ENCODE results near the gene HMGN4.
"Not testable (repeated sequence)": the region's sequence is repeated elsewhere in the genome, so short reads cannot be mapped to it uniquely, and the experiment has no call there.

The HMGN4 gene

GRCh38 chr6:26522486-26523228 lies 15.5 kb upstream of the HMGN4 start:
- DNase-seq (ENCODE audit: low read depth in 1 of 2, low spot score in 1 of 2), result not testable (repeated sequence)

- not testable (repeated sequence) for DNase-seq (ENCODE audit: low read depth in 1 of 2, low spot score in 1 of 2)
Measured at GRCh38 chr6:26524314-26524713, 13.9 kb upstream of the HMGN4 start.

GRCh38 chr6:26524722-26525370 lies 13.3 kb upstream of the HMGN4 start:
- no peak for DNase-seq (ENCODE audit: low read depth in 1 of 2, low spot score in 1 of 2)

GRCh38 chr6:26525838-26526237 lies 12.3 kb upstream of the HMGN4 start:
- no peak for DNase-seq (ENCODE audit: low read depth in 1 of 2, low spot score in 1 of 2)

DNA sequence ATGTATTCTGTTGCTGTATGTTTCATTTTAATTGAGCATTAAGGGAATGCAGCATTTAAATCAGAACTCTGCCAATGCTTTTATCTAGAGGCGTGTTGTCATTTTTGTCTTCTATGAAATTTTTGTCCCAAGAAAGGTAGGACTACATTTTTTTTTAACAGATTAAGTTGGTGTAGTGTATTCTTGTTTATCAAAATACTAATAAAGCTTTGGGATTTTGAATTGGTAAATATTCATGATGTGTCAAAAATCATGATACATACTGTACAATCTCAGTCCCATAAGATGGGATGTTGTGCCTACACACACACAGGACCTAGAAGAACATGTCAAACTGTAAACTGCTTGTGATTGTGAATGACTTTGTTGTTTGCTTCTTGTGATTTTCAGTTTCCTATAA lies 11.2 kb upstream of the HMGN4 start:
- DNase-seq (ENCODE audit: low read depth in 1 of 2, low spot score in 1 of 2), result no peak

GRCh38 chr6:26530203-26530602 lies 8.0 kb upstream of the HMGN4 start:
- DNase-seq (ENCODE audit: low read depth in 1 of 2, low spot score in 1 of 2), result no peak

DNA sequence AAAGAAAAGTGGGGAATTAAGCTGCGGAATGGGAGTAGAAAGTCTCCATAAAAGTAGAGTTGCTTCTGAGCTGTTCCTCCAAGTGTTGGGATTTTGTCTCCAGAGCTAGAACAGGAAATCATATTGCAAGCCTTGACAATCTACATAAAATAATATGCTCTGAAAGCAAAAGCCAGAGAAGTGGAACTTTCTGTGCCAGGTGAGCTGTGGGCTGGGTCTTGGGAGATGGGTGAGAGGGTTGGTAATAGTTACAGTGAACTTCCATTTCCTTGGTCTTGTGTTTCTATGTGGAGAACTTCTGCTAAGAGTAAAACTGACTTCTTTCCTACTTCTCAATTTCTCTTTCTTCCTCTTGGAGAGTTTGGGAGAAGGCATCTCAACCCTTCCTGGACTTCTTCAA lies 6.3 kb upstream of the HMGN4 start:
- no peak for DNase-seq (ENCODE audit: low read depth in 1 of 2, low spot score in 1 of 2)

GRCh38 chr6:26532699-26533531 lies 5.3 kb upstream of the HMGN4 start:
- peak; percentile 76 to 84 for DNase-seq (ENCODE audit: low read depth in 1 of 2, low spot score in 1 of 2)

DNA sequence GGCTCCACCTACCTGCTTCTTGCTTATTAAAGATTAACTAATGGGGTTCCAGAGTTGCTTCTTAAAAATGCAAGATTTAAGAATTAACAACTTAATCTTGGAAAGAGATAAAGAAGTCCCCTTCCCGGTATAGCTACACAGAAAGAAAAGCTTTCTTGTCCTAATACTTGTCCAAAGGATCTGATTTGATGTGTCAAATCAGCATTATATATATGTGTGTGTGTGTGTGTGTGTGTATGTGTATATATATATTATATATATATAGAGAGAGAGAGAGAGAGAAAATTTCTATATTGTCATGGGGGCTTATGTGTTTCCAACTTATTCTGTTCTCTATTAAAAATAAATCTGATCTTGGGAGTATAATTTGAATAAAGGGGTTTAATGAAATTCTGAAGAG lies 4.6 kb upstream of the HMGN4 start:
- no peak for DNase-seq (ENCODE audit: low read depth in 1 of 2, low spot score in 1 of 2)

GRCh38 chr6:26534681-26535465 lies 3.3 kb upstream of the HMGN4 start:
- no peak for DNase-seq (ENCODE audit: low read depth in 1 of 2, low spot score in 1 of 2)

- no peak for DNase-seq (ENCODE audit: low read depth in 1 of 2, low spot score in 1 of 2)
Measured at GRCh38 chr6:26536571-26537159, 1.5 kb upstream of the HMGN4 start.

DNA sequence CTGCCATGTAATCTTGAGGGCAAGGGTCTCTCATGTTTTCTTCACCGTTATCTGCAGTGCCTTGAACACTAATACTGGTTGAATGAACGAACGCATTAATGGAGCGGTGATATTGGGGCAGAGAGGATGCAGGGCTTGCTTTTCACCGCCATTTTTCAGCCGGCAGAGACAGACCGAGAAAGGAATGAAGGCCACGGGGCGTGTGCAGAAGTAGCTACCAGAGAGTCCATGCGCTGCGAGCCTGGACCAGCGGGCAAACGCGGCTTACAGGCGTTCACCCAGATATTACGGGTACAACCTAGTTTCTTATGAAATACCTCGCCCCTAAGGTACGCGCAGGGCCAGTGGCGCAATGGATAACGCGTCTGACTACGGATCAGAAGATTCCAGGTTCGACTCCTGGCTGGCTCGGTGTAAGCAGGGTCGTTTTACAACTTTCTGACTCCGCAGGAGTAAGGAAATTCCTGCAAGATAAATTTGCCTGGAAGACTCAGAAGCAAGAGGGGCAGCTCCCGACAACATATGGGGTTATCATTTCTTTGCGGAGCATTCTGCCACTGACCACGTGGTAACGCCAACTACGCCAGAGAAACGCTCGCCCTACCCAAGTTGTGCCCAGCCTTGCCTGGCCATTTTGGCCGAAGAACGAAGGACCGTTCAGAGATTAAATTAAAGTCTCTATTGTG lies 863 bp upstream of the HMGN4 start:
- DNase-seq (ENCODE audit: low read depth in 1 of 2, low spot score in 1 of 2), result peak; percentile 72 to 80

- no peak for DNase-seq (ENCODE audit: low read depth in 1 of 2, low spot score in 1 of 2)
Measured at GRCh38 chr6:26538572-26538902, 371 bp downstream of the HMGN4 start.

- DNase-seq (ENCODE audit: low read depth in 1 of 2, low spot score in 1 of 2), result no peak
Measured at GRCh38 chr6:26539071-26539615, 977 bp downstream of the HMGN4 start.

GRCh38 chr6:26541579-26541978 lies 3.4 kb downstream of the HMGN4 start:
- no peak for DNase-seq (ENCODE audit: low read depth in 1 of 2, low spot score in 1 of 2)

DNA sequence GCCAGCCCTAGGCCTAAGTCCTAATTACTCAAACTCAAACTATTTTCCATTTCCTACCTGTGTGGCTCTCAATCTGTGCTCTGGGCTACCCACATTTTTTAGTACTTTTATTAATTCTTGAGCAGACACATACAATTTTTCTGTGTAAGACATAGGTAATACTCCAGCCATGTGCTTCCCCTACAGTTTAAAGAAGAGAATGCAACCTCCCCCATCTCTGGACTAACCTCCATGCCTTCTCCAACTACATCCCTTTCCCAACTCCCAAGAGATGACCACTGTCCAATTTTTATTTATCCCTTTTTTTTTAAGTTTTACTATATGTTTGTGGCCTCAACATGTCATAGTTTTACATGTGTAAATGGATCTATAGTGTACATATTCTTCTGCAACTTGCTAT lies 5.8 kb downstream of the HMGN4 start:
- DNase-seq (ENCODE audit: low read depth in 1 of 2, low spot score in 1 of 2), result no peak

- no peak for DNase-seq (ENCODE audit: low read depth in 1 of 2, low spot score in 1 of 2)
Measured at GRCh38 chr6:26544473-26544872, 6.3 kb downstream of the HMGN4 start.

DNA sequence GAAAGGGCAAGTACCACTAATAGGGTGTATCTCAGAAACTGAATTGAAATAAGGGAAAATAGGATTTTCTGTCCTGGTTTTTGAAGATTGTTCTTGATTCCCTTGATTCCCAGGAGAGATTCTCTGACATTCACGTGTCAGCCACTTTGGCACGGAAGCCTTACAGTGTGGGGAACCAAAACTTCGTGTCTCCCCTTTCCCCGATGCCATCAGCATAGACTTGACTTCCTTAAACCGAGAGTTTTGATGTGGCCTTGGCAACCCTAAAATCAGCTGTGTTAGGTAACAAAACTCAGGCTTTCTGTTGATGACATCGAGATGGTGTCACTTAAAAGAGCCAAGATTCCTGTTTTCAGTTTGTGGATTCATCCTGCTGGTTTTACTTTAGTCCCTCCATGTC lies 7.5 kb downstream of the HMGN4 start:
- no peak for DNase-seq (ENCODE audit: low read depth in 1 of 2, low spot score in 1 of 2)

DNA sequence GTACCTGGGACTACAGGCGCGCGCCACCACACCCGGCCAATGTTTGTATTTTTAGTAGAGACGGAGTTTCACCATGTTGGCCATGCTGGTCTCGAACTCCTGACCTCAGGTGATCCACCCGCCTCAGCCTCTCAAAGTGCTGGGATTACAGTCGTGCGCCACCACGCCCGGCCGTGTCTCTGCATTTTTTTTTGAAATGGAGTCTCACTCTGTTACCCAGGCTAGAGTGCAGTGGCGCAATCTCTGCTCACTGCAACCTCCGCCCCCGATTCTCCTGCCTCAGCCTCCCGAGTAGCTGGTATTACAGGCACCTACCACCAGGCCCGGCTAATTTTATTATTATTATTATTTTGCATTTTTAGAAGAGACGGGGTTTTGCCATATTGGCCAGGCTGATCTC lies 9.2 kb downstream of the HMGN4 start:
- DNase-seq (ENCODE audit: low read depth in 1 of 2, low spot score in 1 of 2), result not testable (repeated sequence)

Measured in stimulated activated CD4-positive, alpha-beta T cell treated with anti-CD3 and anti-CD28 coated beads, Interleukin-15, amount 100 ng/mL, for 1 hour (primary cell).